HEK293 (cell line): ENCODE results near the gene RASSF5.
A peak's percentile ranks its signal among the peaks of the same experiment; 100 is the strongest.

ENCODE experiments used
- CTCF ChIA-PET: fragments of 350-600 bp; formaldehyde crosslinking; extraction: SDS; loops from one replicate; lab custom pipeline; 2021; ENCODE audit warnings: antibody characterized with exemption; lab: Yijun Ruan, JAX
- POLR2A ChIA-PET: fragments of 300-600 bp; formaldehyde crosslinking; extraction: SDS; loops from one replicate; lab custom pipeline; 2020; ENCODE audit warnings: antibody characterized with exemption, inconsistent platforms; lab: Yijun Ruan, JAX
- H3K27ac ChIP-seq: fragments of 200-500 bp; sonication (Bioruptor generic); 2 replicates; pipeline ENCODE4 v1.5.1; 2014; ENCODE audit warnings: low read depth, low read length, control low read depth, inconsistent platforms; ENCODE audit errors: extremely low read depth
- H3K36me3 ChIP-seq, 2 experiments: fragments of 200-500 bp in 1 of 2; sonication (Bioruptor generic) in 1 of 2; 1 replicate in 1 of 2; 2 replicates in 1 of 2; pipeline ENCODE4 v1.5.1; 2014 to 2017; ENCODE audit warnings: inconsistent platforms in 2 of 2, low read length in 2 of 2; ENCODE audit not compliant: control insufficient read depth in 2 of 2, insufficient read depth in 1 of 2
- H3K4me1 ChIP-seq: fragments of 200-500 bp; sonication (Bioruptor generic); 2 replicates; pipeline ENCODE4 v1.5.1; 2014; ENCODE audit warnings: mild to moderate bottlenecking, low read length, inconsistent platforms; ENCODE audit not compliant: control insufficient read depth, insufficient read depth
- H3K4me3 ChIP-seq: 2 replicates; pipeline ENCODE4 v1.5.1; 2011; ENCODE audit warnings: low read depth, mild to moderate bottlenecking, control low read depth, low read length, moderate library complexity
- H3K9me3 ChIP-seq: fragments of 200-500 bp; sonication (Bioruptor generic); 2 replicates; pipeline ENCODE4 v1.5.1; 2014; ENCODE audit warnings: low read depth, low read length, inconsistent platforms; ENCODE audit not compliant: control insufficient read depth, insufficient read depth
- EGR2 ChIP-seq: fragments of 450-650 bp; formaldehyde crosslinking; IDR thresholded peaks from 2 replicates; pipeline ENCODE4 v1.5.1; 2016; ENCODE audit warnings: low read depth, missing biosample characterization, missing genetic modification characterization
- GLI2 ChIP-seq: fragments of 450-650 bp; formaldehyde crosslinking; IDR thresholded peaks from 2 replicates; pipeline ENCODE4; 2017; ENCODE audit warnings: missing biosample characterization, missing genetic modification characterization, low read depth, borderline replicate concordance
- HIC1 ChIP-seq: fragments of 450-650 bp; formaldehyde crosslinking; IDR thresholded peaks from 2 replicates; pipeline ENCODE4 v1.5.1; 2016; ENCODE audit warnings: missing biosample characterization, missing genetic modification characterization
- HOXA7 ChIP-seq: sonication (generic); formaldehyde crosslinking; IDR thresholded peaks from 2 replicates; pipeline ENCODE4 v1.8.1; 2022; ENCODE audit warnings: missing genetic modification reagents, borderline replicate concordance
- KLF10 ChIP-seq: fragments of 450-650 bp; IDR thresholded peaks from 2 replicates; pipeline ENCODE4 v1.5.1; 2018; ENCODE audit warnings: missing biosample characterization, mild to moderate bottlenecking, missing genetic modification characterization
- MEIS1 ChIP-seq: sonication (generic); formaldehyde crosslinking; IDR thresholded peaks from 2 replicates; pipeline ENCODE4 v1.8.1; 2022; ENCODE audit warnings: missing genetic modification reagents, mild to moderate bottlenecking, borderline replicate concordance
- PBX3 ChIP-seq: sonication (generic); formaldehyde crosslinking; IDR thresholded peaks from 2 replicates; pipeline ENCODE4 v1.8.1; 2022; ENCODE audit warnings: mild to moderate bottlenecking, moderate library complexity, missing genetic modification reagents
- PRDM1 ChIP-seq: fragments of 450-650 bp; formaldehyde crosslinking; IDR thresholded peaks from 2 replicates; pipeline ENCODE4; 2016; ENCODE audit warnings: missing biosample characterization, missing genetic modification characterization
- SETDB1 ChIP-seq: IDR thresholded peaks from one replicate; pipeline ENCODE4 v1.6.1; 2017; ENCODE audit warnings: mild to moderate bottlenecking, low read length, moderate library complexity, mixed read lengths; ENCODE audit not compliant: insufficient read length
- SP7 ChIP-seq: fragments of 450-650 bp; formaldehyde crosslinking; IDR thresholded peaks from 2 replicates; pipeline ENCODE4 v1.5.1; 2016; ENCODE audit warnings: missing biosample characterization, missing genetic modification characterization
- ZFHX2 ChIP-seq: fragments of 450-650 bp; formaldehyde crosslinking; conservative IDR thresholded peaks from 2 replicates; pipeline ENCODE4 v1.5.1; 2016; ENCODE audit warnings: missing biosample characterization, missing genetic modification characterization
- ZNF157 ChIP-seq: fragments of 450-650 bp; formaldehyde crosslinking; IDR thresholded peaks from 2 replicates; pipeline ENCODE4 v1.5.1; 2016; ENCODE audit warnings: missing biosample characterization, missing genetic modification characterization
- ZNF174 ChIP-seq: fragments of 450-650 bp; formaldehyde crosslinking; IDR thresholded peaks from 2 replicates; pipeline ENCODE4 v1.5.0; 2017; ENCODE audit warnings: missing biosample characterization, mild to moderate bottlenecking, missing genetic modification characterization
- ZNF239 ChIP-seq: fragments of 450-650 bp; formaldehyde crosslinking; IDR thresholded peaks from 2 replicates; pipeline ENCODE4 v1.5.1; 2016; ENCODE audit warnings: missing biosample characterization, missing genetic modification characterization
- ZNF404 ChIP-seq: fragments of 450-650 bp; formaldehyde crosslinking; IDR thresholded peaks from 2 replicates; pipeline ENCODE4 v1.5.1; 2017; ENCODE audit warnings: missing biosample characterization, missing genetic modification characterization
- ZNF501 ChIP-seq: fragments of 450-650 bp; formaldehyde crosslinking; IDR thresholded peaks from 2 replicates; pipeline ENCODE4 v1.5.1; 2016; ENCODE audit warnings: missing biosample characterization, missing genetic modification characterization
- ZNF521 ChIP-seq: fragments of 450-650 bp; formaldehyde crosslinking; IDR thresholded peaks from 2 replicates; pipeline ENCODE4 v1.5.1; 2017; ENCODE audit warnings: missing biosample characterization, mild to moderate bottlenecking, missing genetic modification characterization
- ZNF544 ChIP-seq: fragments of 450-650 bp; formaldehyde crosslinking; IDR thresholded peaks from 2 replicates; pipeline ENCODE4 v1.5.0; 2017; ENCODE audit warnings: missing biosample characterization, missing genetic modification characterization
- ZNF600 ChIP-seq: fragments of 450-650 bp; formaldehyde crosslinking; IDR thresholded peaks from 2 replicates; pipeline ENCODE4 v1.5.1; 2016; ENCODE audit warnings: missing biosample characterization, missing genetic modification characterization
- ZNF664 ChIP-seq: fragments of 450-650 bp; formaldehyde crosslinking; IDR thresholded peaks from 2 replicates; pipeline ENCODE4 v1.5.1; 2016; ENCODE audit warnings: missing biosample characterization, missing genetic modification characterization
- ZNF843 ChIP-seq: fragments of 450-650 bp; formaldehyde crosslinking; IDR thresholded peaks from 2 replicates; pipeline ENCODE4 v1.5.1; 2016; ENCODE audit warnings: missing biosample characterization, missing genetic modification characterization
- ZSCAN4 ChIP-seq: fragments of 450-650 bp; formaldehyde crosslinking; IDR thresholded peaks from 2 replicates; pipeline ENCODE4 v1.5.1; 2017; ENCODE audit warnings: missing biosample characterization, missing genetic modification characterization
- TF ChIP-seq, protein P1 (sequence below): fragments of 450-650 bp; formaldehyde crosslinking; IDR thresholded peaks from 2 replicates; pipeline ENCODE4 v1.5.1; 2016; ENCODE audit warnings: missing biosample characterization, missing genetic modification characterization
- TF ChIP-seq, protein P2 (sequence below): fragments of 450-650 bp; formaldehyde crosslinking; IDR thresholded peaks from 2 replicates; pipeline ENCODE4 v1.5.1; 2016; ENCODE audit warnings: missing biosample characterization, missing genetic modification characterization

The RASSF5 gene

GRCh38 chr1:206555473-206555935, 48.2 kb downstream of the RASSF5 start:
- ChIA-PET CTCF (interaction anchor here (0.5 to 6.6 kb wide), 8 partner anchors 10 to 518 kb away, joined by 3 to 51 read pairs (median 4); no protein-coding TSS in a partner anchor), POLR2A (no interaction called here)
- H3K36me3 ChIP-seq = no peaks in the 10 kb centered on the region
- H3K9me3 ChIP-seq = no peaks in the 10 kb centered on the region
- peaks cover 10% of the 10 kb centered on the region for H3K4me1 ChIP-seq
- no peak overlapping the region for H3K4me3 ChIP-seq
- TF ChIP-seq ZNF404 (tag by site-specific recombination) = no peak
- TF ChIP-seq ZNF521 (tag by site-specific recombination) = no peak
- TF ChIP-seq HOXA7 (CRISPR knock-in tag) = no peak
- peak; percentile 51 for TF ChIP-seq ZFHX2 (tag by site-specific recombination)
- no peak for TF ChIP-seq ZNF174 (tag by site-specific recombination)
- TF ChIP-seq HIC1 (tag by site-specific recombination) = no peak
- no peak for TF ChIP-seq ZNF239 (tag by site-specific recombination)
- TF ChIP-seq EGR2 (tag by site-specific recombination) = 0 out of 2 replicates have a peak, but pooled peaks have one; percentile 50
- TF ChIP-seq MEIS1 (CRISPR knock-in tag) = no peak
- TF ChIP-seq, protein P1, sequence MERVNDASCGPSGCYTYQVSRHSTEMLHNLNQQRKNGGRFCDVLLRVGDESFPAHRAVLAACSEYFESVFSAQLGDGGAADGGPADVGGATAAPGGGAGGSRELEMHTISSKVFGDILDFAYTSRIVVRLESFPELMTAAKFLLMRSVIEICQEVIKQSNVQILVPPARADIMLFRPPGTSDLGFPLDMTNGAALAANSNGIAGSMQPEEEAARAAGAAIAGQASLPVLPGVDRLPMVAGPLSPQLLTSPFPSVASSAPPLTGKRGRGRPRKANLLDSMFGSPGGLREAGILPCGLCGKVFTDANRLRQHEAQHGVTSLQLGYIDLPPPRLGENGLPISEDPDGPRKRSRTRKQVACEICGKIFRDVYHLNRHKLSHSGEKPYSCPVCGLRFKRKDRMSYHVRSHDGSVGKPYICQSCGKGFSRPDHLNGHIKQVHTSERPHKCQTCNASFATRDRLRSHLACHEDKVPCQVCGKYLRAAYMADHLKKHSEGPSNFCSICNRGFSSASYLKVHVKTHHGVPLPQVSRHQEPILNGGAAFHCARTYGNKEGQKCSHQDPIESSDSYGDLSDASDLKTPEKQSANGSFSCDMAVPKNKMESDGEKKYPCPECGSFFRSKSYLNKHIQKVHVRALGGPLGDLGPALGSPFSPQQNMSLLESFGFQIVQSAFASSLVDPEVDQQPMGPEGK (tag by site-specific recombination) = no peak
- no peak for TF ChIP-seq KLF10 (tag by site-specific recombination)
- TF ChIP-seq, all 188 proteins: peak for 2
- no peak overlapping the region for H3K27ac ChIP-seq

GRCh38 chr1:206556047-206556749, 48.9 kb downstream of the RASSF5 start:
- H3K4me3 ChIP-seq = no peak overlapping the region
- H3K27ac ChIP-seq = no peak overlapping the region
- H3K4me1 ChIP-seq = peaks cover 10% of the 10 kb centered on the region
- peaks cover 0 to 4% of the 10 kb centered on the region in 2 experiments; a peak in 1 of 3 replicates for H3K36me3 ChIP-seq
- CTCF ChIA-PET = interaction anchor here (0.7 to 6.6 kb wide), 8 partner anchors 11 to 107 kb away, joined by 3 to 51 read pairs (median 3); no protein-coding TSS in a partner anchor
- POLR2A ChIA-PET = no interaction called here
- H3K9me3 ChIP-seq = no peaks in the 10 kb centered on the region
- TF ChIP-seq PRDM1 (tag by site-specific recombination) = no peak
- TF ChIP-seq PBX3 (CRISPR knock-in tag) = no peak
- TF ChIP-seq SETDB1 = no peak
- TF ChIP-seq HIC1 (tag by site-specific recombination) = no peak
- no peak for TF ChIP-seq ZNF600 (tag by site-specific recombination)
- no peak for TF ChIP-seq GLI2 (tag by site-specific recombination)
- no peak for TF ChIP-seq ZNF157 (tag by site-specific recombination)
- no peak for TF ChIP-seq ZNF501 (tag by site-specific recombination)
- TF ChIP-seq ZNF544 = no peak
- no peak for TF ChIP-seq ZSCAN4
- TF ChIP-seq, protein P2, sequence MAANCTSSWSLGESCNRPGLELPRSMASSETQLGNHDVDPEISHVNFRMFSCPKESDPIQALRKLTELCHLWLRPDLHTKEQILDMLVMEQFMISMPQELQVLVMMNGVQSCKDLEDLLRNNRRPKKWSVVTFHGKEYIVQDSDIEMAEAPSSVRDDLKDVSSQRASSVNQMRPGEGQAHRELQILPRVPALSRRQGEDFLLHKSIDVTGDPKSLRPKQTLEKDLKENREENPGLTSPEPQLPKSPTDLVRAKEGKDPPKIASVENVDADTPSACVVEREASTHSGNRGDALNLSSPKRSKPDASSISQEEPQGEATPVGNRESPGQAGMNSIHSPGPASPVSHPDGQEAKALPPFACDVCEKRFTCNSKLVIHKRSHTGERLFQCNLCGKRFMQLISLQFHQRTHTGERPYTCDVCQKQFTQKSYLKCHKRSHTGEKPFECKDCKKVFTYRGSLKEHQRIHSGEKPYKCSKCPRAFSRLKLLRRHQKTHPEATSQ (tag by site-specific recombination) = no peak
- no peak for TF ChIP-seq SP7 (tag by site-specific recombination)
- TF ChIP-seq ZNF664 = no peak
- TF ChIP-seq ZNF843 (tag by site-specific recombination) = no peak
